MM.1S (cell line): ENCODE data around the gene SFSWAP.

Source experiments
- CTCF ChIP-seq: fragments of 300-600 bp; sonication (generic); IDR thresholded peaks from 2 replicates; pipeline ENCODE4 v1.5.1; 2016; ENCODE audit warnings: antibody characterized with exemption, low read length, mixed read lengths
- EZH2 ChIP-seq: fragments of 300-600 bp; sonication (generic); optimal IDR thresholded peaks from 2 replicates; pipeline ENCODE3; 2017; ENCODE audit warnings: low read depth, mild to moderate bottlenecking, antibody characterized with exemption, low read length, mixed read lengths

DNA sequence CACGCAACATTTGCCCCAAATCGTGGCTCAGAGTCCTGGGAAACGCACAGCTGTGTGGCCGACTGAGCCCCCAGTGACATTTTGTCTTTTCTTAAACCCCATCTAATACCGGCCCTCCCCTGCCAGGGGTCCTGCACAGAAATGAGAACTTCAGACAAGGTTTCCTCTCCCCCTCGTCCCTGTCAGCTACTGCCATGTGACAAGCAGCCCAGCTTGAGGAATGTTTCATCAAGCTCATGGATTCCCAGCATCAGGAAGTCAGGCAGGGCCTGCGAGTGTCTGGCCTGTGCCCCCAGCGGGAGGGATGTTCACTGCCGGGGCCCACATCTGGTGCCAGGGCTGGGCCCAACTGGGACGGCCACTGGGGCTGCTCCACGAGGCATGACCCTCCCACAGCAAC is 133.2 kb downstream of the SFSWAP start:
- no peak for TF ChIP-seq EZH2
- TF ChIP-seq CTCF = no peak
